Sigmoid colon (tissue), 4 donors: Measurements from ENCODE around the gene PHLPP1.

Experiments
- EP300 ChIP-seq, 4 donors: sonication (generic); formaldehyde crosslinking; IDR thresholded peaks; one replicate each; pipeline ENCODE4 v1.6.1; 2017; ENCODE audit warnings: antibody characterized with exemption in 4 of 4
- POLR2A ChIP-seq, 2 donors: fragments of 450-650 bp; IDR thresholded peaks; one replicate each; pipeline ENCODE4 v1.6.1; 2016; ENCODE audit warnings: antibody characterized with exemption in 2 of 2, mild to moderate bottlenecking in 2 of 2, moderate library complexity in 2 of 2
- TF ChIP-seq, protein P1 (sequence below), 4 experiments: fragments of 450-650 bp in 3 of 4; fragments of 200-600 bp in 1 of 4; IDR thresholded peaks; one replicate each; pipeline ENCODE4 v1.5.1; 2016 to 2019; ENCODE audit warnings: antibody characterized with exemption in 4 of 4, mild to moderate bottlenecking in 3 of 4, moderate library complexity in 2 of 4

DNA sequence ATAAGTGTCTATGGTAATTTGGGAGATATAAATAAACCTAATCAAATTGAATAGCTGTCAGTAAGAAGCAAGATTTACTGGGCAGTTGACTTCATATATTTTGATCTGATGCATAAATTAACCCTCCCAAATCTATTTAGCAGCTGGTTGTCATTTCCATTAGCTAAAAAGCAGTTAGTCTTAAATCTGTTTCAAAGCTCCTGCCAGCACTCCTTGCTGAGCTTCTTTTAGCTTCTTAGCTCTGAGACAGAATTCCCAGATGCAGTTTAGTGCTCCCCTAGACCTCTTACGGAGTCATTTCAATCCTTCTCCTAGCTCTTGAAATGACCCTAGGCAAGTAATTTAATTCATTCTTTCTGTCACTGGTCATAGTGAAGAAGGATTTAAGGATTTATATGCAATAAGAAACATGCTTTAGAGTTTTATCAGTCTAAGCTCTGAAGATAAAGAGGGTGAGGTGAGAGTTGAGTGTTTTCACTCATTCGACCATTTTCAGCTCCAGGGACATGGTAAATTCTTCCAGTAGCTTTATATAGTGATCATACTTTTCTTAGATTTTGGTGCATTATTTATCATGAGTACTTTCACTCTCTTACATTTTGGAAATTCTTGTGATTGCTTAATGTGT, 98.9 kb downstream of the PHLPP1 start:
- TF ChIP-seq, protein P1, sequence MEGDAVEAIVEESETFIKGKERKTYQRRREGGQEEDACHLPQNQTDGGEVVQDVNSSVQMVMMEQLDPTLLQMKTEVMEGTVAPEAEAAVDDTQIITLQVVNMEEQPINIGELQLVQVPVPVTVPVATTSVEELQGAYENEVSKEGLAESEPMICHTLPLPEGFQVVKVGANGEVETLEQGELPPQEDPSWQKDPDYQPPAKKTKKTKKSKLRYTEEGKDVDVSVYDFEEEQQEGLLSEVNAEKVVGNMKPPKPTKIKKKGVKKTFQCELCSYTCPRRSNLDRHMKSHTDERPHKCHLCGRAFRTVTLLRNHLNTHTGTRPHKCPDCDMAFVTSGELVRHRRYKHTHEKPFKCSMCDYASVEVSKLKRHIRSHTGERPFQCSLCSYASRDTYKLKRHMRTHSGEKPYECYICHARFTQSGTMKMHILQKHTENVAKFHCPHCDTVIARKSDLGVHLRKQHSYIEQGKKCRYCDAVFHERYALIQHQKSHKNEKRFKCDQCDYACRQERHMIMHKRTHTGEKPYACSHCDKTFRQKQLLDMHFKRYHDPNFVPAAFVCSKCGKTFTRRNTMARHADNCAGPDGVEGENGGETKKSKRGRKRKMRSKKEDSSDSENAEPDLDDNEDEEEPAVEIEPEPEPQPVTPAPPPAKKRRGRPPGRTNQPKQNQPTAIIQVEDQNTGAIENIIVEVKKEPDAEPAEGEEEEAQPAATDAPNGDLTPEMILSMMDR (IDR thresholded peaks at IDR 0.05), result no peak
- no peak for TF ChIP-seq POLR2A (IDR thresholded peaks at IDR 0.05)
- TF ChIP-seq EP300 (IDR thresholded peaks at IDR 0.05), result no peak
